ENCODE data around the gene LPAR1.

The LPAR1 gene

GRCh38 chr9:111030492-111030891, 7.8 kb downstream of the LPAR1 start:
- Histone ChIP-seq H3K4me1 (ENCODE audit: low read length) (no peaks in the 10 kb centered on the region), H3K27me3 (ENCODE audit: low read depth, low read length) (no peaks in the 10 kb centered on the region), H3K4me2 (ENCODE audit: low read length) (no peak overlapping the region), H3K4me3 (ENCODE audit: low read length) (no peak overlapping the region), H3K9me3 (ENCODE audit: insufficient read depth, low read length) (no peaks in the 10 kb centered on the region), H3K36me3 (replicated peaks; ENCODE audit: low read depth, low read length) (no peaks in the 10 kb centered on the region), H3K79me2 (ENCODE audit: low read length) (no peaks in the 10 kb centered on the region), H4K20me1 (ENCODE audit: insufficient read depth, low read length) (no peaks in the 10 kb centered on the region), H3K9ac (ENCODE audit: low read length) (no peak overlapping the region), H2AFZ (ENCODE audit: low read depth, low read length) (no peak overlapping the region), H3K27ac (ENCODE audit: low read length) (no peak overlapping the region)
- TF ChIP-seq, protein P1, sequence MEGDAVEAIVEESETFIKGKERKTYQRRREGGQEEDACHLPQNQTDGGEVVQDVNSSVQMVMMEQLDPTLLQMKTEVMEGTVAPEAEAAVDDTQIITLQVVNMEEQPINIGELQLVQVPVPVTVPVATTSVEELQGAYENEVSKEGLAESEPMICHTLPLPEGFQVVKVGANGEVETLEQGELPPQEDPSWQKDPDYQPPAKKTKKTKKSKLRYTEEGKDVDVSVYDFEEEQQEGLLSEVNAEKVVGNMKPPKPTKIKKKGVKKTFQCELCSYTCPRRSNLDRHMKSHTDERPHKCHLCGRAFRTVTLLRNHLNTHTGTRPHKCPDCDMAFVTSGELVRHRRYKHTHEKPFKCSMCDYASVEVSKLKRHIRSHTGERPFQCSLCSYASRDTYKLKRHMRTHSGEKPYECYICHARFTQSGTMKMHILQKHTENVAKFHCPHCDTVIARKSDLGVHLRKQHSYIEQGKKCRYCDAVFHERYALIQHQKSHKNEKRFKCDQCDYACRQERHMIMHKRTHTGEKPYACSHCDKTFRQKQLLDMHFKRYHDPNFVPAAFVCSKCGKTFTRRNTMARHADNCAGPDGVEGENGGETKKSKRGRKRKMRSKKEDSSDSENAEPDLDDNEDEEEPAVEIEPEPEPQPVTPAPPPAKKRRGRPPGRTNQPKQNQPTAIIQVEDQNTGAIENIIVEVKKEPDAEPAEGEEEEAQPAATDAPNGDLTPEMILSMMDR (IDR thresholded peaks at IDR 0.05; ENCODE audit: low read depth, low read length) = no peak
- no peak for TF ChIP-seq EZH2phosphoT487 (IDR thresholded peaks at IDR 0.05; ENCODE audit: low read depth)

- H3K27ac ChIP-seq (ENCODE audit: low read length) = no peak overlapping the region
- no peak overlapping the region for H2AFZ ChIP-seq (ENCODE audit: low read depth, low read length)
- no peak overlapping the region for H3K9ac ChIP-seq (ENCODE audit: low read length)
- H4K20me1 ChIP-seq (ENCODE audit: insufficient read depth, low read length) = no peaks in the 10 kb centered on the region
- H3K79me2 ChIP-seq (ENCODE audit: low read length) = no peaks in the 10 kb centered on the region
- H3K36me3 ChIP-seq (replicated peaks; ENCODE audit: low read depth, low read length) = no peaks in the 10 kb centered on the region
- no peak for TF ChIP-seq EZH2phosphoT487 (IDR thresholded peaks at IDR 0.05; ENCODE audit: low read depth)
- H3K27me3 ChIP-seq (ENCODE audit: low read depth, low read length) = no peaks in the 10 kb centered on the region
- H3K9me3 ChIP-seq (ENCODE audit: insufficient read depth, low read length) = no peaks in the 10 kb centered on the region
- no peak overlapping the region for H3K4me3 ChIP-seq (ENCODE audit: low read length)
- H3K4me1 ChIP-seq (ENCODE audit: low read length) = no peaks in the 10 kb centered on the region
- no peak overlapping the region for H3K4me2 ChIP-seq (ENCODE audit: low read length)
Observed at GRCh38 chr9:111029260-111029659, 9.0 kb downstream of the LPAR1 start.

DNA sequence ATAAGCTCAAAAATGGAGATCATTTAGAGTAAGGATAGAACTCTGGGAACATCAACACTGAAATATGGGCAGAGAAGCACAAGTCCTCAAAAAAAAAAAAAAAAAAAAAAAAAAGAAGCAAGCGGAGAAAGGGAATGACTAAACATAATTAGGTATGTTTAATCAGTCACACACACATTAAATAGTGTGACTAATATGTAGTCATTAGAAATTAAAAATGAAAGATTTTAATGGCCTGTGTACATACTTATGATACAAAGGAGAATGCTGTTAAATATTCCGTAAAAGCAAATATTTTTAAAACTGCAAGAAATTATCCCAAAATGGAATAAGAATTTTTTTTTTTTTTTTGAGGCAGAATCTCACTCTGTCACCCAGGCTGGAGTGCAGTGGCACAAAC, 10.5 kb downstream of the LPAR1 start:
- Histone ChIP-seq H4K20me1 (ENCODE audit: insufficient read depth, low read length) (no peaks in the 10 kb centered on the region), H3K4me3 (ENCODE audit: low read length) (no peak overlapping the region), H2AFZ (ENCODE audit: low read depth, low read length) (no peak overlapping the region), H3K4me1 (ENCODE audit: low read length) (no peaks in the 10 kb centered on the region), H3K9me3 (ENCODE audit: insufficient read depth, low read length) (no peaks in the 10 kb centered on the region), H3K9ac (ENCODE audit: low read length) (no peak overlapping the region), H3K4me2 (ENCODE audit: low read length) (no peak overlapping the region), H3K36me3 (replicated peaks; ENCODE audit: low read depth, low read length) (no peaks in the 10 kb centered on the region), H3K27ac (ENCODE audit: low read length) (no peak overlapping the region), H3K79me2 (ENCODE audit: low read length) (no peaks in the 10 kb centered on the region), H3K27me3 (ENCODE audit: low read depth, low read length) (no peaks in the 10 kb centered on the region)
- TF ChIP-seq, protein P1 (IDR thresholded peaks at IDR 0.05; ENCODE audit: low read depth, low read length) = no peak
- TF ChIP-seq EZH2phosphoT487 (IDR thresholded peaks at IDR 0.05; ENCODE audit: low read depth) = no peak

- Histone ChIP-seq H4K20me1 (ENCODE audit: insufficient read depth, low read length) (no peaks in the 10 kb centered on the region), H3K4me1 (ENCODE audit: low read length) (no peaks in the 10 kb centered on the region), H3K9ac (ENCODE audit: low read length) (no peak overlapping the region), H2AFZ (ENCODE audit: low read depth, low read length) (no peak overlapping the region), H3K27me3 (ENCODE audit: low read depth, low read length) (no peaks in the 10 kb centered on the region), H3K9me3 (ENCODE audit: insufficient read depth, low read length) (no peaks in the 10 kb centered on the region), H3K27ac (ENCODE audit: low read length) (no peak overlapping the region), H3K79me2 (ENCODE audit: low read length) (no peaks in the 10 kb centered on the region), H3K36me3 (replicated peaks; ENCODE audit: low read depth, low read length) (no peaks in the 10 kb centered on the region), H3K4me3 (ENCODE audit: low read length) (no peak overlapping the region), H3K4me2 (ENCODE audit: low read length) (no peak overlapping the region)
- no peak for TF ChIP-seq EZH2phosphoT487 (IDR thresholded peaks at IDR 0.05; ENCODE audit: low read depth)
- TF ChIP-seq, protein P1 (IDR thresholded peaks at IDR 0.05; ENCODE audit: low read depth, low read length) = no peak
Observed at GRCh38 chr9:111023128-111023527, 15.1 kb downstream of the LPAR1 start.

DNA sequence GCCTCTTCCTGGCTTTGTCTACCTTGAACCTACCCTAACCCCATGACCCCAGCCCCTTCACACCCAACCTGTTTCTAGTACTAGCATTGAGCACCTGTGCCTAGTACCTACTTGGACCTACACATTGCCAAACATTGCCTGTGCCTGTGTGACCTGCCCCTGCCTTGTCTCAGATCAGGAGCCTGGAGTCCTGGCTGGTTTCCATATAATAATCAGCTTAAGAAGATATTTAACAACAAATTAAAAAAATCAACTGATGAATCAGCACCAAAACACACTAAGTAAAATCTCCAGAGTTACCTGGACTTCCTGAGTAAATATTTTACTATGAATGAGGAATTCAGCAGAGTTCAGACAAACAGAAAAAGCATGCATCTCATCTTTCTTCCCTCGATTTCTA, 17.7 kb downstream of the LPAR1 start:
- Histone ChIP-seq H3K4me1 (ENCODE audit: low read length) (no peaks in the 10 kb centered on the region), H3K36me3 (replicated peaks; ENCODE audit: low read depth, low read length) (no peaks in the 10 kb centered on the region), H3K9ac (ENCODE audit: low read length) (no peak overlapping the region), H4K20me1 (ENCODE audit: insufficient read depth, low read length) (no peaks in the 10 kb centered on the region), H3K4me2 (ENCODE audit: low read length) (no peak overlapping the region), H3K27ac (ENCODE audit: low read length) (no peak overlapping the region), H3K79me2 (ENCODE audit: low read length) (no peaks in the 10 kb centered on the region), H2AFZ (ENCODE audit: low read depth, low read length) (no peak overlapping the region), H3K27me3 (ENCODE audit: low read depth, low read length) (no peaks in the 10 kb centered on the region), H3K4me3 (ENCODE audit: low read length) (no peak overlapping the region), H3K9me3 (ENCODE audit: insufficient read depth, low read length) (no peaks in the 10 kb centered on the region)
- TF ChIP-seq, protein P1 (IDR thresholded peaks at IDR 0.05; ENCODE audit: low read depth, low read length) = no peak
- no peak for TF ChIP-seq EZH2phosphoT487 (IDR thresholded peaks at IDR 0.05; ENCODE audit: low read depth)
